ENCODE results near the gene CCDC70.

Gene CCDC70

DNA sequence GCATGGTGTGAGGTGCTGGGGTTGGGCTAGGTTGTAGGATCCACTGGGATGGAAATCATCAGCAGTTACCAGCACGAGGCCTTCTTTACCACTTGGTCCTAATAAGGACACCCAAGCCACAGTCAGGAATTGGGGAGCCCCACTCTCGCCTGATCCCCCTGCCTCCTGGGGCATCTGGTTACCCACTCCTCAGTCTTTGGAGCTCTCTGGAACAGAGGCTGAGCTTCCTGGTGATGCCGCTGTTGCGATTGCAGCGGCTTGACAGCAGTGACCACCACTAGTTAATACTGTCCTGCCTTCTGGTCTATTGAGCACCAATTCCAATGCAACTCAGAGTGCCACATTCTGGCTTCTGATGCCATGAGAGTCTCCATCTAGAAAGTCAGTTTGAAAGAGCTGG is 30.2 kb upstream of the CCDC70 start:
- no peak for DNase-seq

DNA sequence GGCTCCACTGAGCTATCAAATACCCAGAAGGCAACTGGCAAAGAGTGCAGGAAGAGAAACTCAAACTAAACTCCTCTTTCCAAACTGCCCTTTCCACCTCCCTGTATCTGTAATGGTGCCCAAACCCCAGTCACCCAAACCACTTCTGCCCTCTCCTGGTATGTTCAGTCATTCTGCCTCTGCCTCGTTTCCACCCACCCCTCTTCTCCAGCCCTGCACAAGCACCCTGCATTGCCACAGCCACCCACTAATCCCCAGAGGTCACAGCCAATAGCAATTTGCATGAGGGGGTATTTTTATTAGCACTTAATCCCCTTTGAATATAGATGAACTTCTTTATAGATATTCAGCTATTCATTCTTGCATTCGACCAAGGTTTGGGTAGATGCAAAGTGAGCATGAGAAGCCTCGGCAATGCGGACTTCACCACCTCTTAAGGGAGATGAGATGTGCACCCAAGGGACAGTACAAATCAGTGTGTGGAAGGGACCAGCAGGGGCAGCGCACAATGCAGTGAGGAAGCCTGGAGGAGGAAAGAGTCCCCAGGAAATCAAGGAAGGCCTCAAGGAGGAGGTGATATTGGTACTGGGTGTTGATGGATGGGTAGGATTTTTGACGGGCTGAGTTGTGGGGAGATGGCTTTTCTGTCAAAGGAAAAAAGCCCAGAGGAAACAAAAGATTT is 29.2 kb upstream of the CCDC70 start:
- peak; percentile 53 for DNase-seq

DNA sequence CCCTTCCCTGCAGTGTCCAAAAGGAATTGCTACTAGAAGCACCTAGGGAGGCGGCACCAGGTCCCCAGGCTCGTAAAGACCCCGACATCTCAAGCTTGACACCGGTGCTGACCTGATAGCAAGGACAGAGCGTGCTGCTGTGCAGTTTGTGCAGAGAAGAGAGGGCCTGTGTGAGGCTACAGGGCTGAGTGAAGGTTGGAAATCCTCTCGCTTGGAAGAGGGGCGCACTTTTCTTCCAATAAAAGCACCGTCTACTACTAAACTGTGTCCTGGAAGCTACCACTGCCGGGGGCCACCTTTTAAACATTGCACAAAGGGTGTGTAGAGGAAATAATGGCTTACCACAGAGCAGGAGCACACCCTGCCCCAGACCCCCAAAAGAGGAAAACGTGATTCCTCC is 27.8 kb upstream of the CCDC70 start:
- DNase-seq = no peak

DNA sequence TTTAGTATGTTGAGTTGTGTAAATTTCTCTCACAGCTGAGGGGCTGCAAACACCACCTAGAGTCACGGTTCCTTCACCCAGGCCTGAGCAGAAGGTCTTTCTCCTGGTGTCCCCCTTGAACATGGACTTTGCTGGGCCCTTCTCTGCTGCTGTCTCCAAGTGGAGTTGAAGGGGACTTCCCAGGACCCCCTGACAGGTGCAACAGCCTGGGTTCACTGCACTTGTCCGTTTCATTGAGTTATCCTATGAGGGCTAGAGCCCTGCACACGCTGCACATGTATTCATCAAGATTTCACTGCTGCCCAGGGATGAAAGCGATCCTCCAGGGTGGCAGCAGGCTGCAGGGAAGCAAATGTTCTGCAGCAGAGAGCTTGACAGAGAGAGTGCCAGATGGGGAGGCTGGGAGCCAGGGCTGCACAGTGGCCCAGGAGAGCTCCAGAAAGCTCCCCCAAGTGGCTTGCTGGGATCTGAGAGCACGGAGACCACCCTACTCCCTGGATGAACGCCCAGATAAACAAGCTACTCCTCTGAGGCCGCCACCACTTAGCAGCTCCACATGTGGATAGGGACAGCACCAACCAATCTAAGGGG is 27.1 kb upstream of the CCDC70 start:
- no peak for DNase-seq

DNA sequence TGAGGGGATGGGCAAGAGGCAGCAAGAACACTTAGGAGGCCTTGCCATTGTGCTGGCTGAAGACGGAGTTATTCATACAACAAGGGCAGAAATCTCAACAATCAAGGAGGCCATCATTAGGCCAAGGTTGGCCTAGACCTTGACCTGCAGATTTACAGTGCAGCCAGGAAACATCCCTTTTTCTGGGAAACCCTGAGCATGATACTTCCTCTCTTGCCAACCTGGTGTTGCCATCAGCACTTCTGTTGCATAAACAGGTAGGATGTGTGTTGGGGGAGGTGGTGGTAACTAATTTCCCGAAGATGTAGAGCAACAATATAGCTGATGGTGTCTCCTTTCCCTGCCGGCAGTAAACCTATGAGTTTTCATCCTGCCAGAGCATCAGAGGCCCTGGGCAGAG is 24.8 kb upstream of the CCDC70 start:
- DNase-seq = no peak

DNA sequence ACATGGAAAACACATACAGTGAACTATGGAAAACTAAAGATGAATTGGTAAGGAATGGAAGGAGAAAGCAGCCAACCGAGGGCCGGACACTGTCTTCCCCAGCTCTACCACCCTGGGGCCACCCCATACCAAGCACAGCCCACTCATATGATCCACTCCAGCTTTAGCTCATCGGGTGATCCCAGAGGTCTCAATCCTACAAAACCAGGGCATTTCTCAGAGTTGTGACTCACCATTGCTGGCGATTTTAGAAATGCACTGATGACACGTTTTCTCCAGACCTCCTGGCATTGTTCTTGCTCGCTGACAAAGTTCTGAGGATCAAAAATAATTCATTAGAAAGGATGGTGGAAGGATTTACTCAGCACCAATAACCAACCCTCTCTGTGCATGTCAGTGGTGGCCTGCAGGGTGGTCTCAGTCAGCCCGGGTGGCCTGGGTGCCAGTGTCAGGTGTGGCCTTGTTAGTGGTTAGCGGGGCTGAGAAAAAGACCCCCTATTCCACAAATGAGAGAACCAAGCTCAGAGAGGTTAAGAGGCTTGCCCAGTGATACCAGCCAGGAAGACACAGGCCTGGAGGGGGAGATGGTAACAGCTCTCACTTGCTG is 23.4 kb upstream of the CCDC70 start:
- no peak for DNase-seq

DNA sequence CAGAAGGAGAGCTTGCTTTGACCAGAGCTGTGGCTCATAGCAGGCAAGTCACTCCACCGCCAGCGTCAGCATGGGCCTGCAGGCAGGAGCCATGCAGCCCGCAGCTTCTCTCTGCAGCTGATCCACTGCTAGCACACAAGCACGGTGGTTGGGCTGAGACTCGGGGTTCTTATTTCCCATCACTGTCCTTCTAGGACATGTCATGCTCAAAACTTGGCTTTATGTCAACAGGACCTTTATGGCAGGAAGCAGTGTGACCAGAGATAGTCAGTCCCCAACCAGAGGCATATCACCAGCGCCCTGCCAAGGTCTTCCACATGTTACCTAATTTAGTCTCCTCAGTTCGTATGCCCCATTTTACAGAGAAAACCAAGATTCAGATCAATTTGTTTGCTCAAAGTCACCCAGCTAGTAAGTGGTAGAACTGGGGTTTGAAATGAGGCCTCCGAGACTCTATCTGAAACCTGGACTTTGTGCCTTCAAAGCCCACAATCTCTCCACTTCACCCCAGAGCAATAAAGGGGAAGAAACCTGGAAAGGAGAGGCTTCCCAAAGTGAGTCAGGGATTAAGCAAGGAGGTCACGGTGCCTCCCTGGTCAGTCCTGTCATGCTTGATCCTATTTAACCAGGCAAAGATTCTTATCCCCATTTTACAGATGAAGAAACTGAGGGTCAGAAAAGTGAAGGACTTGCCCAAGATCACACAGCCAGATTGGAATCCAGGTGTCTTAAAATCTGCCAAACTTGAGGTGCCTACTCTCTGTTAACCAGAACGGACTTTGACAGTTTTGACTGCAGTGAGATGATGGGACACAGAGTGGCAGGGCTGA is 21.8 kb upstream of the CCDC70 start:
- DNase-seq = no peak

DNA sequence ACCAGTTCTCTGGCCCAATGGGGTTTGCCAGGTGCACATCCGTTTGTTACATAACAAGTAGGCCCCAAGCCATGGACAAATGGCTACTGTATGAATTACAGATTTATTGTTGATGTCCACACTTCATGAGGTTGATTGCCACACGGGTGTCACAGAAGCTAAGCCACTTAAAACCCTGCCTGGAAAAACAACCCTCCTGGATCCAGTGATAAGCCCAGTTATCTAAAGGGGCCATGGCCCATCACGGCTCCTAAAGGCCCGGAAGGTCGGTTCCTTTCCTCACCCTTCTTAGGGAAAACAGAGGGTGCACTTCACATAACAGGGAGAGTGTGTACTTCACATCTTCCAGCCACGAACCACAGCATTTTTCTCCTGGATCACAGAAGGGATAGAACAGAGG is 20.9 kb upstream of the CCDC70 start:
- no peak for DNase-seq

DNA sequence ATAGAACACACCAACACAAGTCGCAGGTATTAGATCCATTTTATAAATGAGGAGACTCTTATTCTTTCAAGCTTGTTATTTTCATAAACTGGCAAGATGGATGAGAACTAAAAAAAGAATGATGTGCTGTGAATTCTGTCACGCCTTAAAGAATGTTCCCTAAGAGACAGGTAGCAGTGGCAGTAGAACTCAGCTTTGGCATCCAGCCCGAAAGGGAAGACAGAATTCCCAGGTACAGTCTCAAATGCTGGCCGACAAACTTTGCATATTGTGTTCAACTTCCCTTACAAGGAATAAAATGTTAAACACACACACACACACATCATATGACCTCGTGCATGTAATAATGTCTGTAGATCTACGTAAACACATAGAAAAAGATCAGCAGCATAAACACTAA is 20.0 kb upstream of the CCDC70 start:
- no peak for DNase-seq

DNA sequence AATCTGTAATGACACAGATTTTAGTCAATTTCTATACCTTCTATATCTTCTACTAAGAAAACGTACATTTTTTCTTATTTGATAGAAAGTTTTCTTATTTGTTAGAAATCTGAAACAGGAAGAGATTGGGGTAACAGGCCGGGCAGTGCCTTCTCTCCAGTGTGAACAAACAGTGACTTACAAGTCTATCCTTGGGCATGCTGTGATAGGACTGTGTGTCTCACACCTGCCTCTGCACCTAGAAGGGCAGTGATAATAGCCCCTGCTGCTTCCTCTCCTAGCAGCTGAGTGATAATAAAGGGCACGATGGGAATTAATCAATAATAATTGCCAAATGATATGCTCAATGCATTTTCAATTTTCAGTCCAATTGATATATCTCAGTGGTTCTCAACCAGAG is 18.2 kb upstream of the CCDC70 start:
- DNase-seq = no peak

DNA sequence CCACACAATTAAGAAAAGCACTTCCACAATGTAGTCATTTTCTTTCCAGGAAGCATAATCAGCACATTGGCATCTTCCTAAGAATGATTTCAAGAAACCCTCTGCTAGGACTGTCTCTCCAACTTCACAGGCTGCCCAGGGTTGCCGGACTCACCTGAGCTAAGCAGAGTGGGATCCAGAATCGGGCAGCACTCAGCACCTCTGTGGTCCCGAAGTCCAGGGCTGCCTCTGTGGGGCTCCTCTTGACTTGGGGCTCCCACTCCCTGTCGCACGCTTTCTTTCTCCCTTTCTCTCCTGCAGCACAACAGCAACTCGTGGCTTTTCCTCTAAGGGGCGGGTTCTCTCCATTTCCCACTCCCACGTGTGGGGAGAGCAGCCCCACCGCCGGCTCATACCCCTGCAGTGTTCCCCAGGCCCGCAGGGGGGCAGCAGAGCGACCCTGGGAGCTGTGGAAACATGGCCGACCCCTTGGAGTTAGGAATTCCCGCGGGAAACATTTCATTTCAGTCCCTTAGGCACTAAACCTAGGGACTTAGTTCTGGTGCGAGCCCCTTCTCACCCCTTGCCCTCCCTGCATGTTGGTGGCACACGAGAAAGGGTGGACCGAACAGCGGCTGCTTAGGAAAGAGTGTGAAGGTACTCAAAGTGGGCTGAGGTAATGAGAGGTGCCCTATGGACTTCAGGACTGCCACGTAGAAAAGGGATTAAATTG is 16.8 kb upstream of the CCDC70 start, which contains the start of gene TMEM272:
TSS of gene TMEM272 (minus strand) at position 316 of the 712 bp plus-strand sequence. CDS start 6,647 bp downstream, outside the sequence.
- DNase-seq = peak; percentile 45

DNA sequence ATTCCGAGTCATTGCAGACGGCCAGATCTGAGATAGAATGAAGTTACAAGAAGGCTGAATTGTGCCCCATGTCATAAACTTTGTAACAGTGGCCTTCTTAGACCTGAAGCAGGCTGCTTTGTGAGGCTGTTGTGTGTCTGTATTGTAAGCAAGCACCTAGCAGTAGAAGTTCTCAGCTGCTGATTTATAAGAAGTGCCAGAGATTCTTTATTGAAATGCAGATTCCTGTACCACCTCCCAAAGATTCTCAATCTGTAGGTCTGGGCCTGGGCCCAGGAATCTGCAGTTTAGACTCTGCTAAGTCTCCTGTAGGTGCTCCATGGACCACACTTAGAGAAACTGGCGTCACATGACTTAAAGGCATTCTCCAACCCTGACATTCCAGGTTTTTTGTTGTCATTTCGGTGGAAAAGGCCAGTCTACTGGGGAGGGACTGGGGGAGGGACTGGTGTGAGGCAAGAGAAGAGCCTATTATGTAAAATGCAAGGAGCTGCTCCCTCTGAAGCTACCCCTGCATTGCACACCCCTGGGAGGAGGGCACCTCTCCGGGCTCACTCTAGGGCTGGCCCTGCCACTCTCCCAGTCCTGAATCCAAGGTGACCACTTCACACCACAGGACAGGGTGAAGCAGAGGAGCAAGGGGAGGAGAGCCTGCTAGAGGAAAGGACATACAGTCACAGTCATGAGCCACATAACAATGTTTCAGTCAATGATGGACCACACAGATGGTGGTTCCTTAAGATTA is 16.0 kb upstream of the CCDC70 start:
- no peak for DNase-seq

DNA sequence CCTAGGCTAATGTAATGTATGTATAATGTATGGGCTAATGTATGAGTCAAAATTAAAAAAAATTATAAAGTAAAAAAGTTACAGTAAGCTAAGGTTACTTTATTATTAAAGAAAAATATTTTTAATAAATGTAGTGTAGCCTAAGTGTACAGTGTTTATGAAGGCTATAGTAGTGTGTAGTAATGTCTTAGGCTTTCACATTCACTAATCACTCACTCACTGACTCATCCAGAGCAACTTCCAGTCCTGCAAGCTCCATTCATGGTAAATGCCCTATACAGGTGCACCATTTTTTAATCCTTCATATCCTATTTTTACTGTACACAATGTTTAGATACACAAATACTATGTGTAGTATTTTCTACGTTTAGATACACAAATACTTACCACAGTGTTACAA is 15.0 kb upstream of the CCDC70 start:
- DNase-seq = no peak

DNA sequence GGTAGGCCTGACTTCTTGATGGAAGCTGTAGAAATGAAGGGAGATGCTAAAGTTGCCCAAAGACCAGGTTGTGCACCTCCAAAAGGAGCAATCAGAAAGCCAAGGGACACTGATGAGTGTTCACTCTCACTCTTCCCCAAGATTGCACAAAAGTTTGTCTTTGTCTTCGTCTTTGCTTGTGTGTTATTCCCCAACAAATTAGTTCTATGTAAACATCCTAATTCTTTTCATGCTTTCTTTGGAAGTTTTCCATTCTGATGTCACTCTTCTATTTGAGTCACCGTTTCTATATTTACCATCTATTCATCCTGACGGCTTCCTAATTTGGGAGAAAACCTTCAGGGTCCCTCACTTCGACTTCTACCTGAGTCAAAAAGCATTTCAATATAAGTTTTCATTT is 13.1 kb upstream of the CCDC70 start:
- DNase-seq = no peak

DNA sequence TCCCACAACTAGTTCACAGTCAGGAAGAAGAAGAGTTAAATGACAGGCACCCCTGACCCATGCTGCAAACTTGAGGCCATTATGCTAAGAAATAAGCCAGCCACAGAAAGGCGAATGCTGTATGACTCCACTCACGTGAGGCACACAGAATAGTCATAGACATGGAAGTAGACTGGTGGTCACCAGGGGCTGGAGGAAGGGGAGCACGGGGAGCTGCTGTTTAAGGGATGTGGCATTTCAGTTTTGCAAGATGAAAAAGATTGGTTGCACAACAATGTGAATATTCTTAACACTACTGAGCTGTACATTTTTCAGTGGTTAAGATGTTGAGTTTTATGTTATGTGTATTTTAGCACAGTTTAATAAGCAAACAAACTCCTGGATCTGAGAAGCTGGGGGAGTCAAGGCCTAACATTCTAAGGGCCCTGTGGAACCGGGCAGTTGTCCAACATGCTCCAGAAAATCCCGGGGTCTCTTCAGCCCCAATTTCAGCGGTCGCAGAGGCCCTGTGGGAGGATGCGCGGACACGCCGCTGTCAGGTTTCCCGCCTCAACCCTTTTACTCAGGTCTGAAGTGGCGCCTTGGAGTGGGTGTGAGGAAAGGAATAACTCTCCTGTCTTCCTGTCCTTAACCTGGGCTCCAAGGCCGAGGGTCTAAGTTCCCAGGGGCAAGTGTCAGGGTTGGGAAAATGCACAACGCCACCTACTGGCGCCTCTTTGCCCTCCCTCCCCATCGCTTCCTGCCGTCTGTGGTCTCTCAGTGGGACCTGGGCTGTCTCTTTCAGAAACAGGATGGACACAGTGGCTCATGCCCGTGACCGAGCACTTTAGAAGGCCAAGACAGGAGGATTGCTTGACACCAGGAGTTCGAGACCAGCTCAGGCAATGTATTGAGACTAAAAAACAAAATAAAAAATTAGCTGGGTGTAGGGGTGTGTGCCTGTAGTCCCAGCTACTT is 12.3 kb upstream of the CCDC70 start:
- DNase-seq = peak; percentile 31

DNA sequence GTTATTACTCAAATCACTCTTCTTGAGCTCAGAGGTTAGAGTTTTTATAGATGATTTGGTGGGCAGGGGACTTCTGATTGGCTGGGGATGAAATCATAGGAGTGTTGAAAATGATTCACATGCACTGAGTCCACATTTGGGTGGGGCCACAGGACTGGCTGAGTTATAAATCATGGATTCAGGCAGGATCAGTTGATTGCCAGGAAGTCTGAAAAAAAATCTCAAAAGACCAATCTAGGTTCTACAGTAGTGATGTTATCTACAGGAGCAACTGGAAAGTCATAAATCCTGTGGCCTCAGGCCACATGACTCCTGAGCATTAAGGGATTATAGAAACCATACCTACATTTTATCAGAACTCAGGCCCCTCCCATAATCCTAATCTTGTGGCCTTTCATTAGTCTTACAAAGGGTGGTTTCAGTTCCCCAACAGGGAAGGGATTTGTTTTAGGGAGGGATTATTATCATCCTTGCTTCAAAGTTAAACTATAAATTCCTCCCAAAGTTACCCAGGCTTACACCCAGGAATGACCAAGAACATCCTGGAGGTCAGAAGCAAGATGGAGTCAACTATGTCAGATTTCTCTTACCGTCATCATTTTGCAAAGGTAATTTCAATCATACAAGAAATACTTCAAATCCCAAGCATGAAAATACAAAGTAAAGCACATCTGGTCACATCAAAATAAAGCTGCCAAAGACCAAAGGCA is 5.6 kb upstream of the CCDC70 start:
- DNase-seq = no peak

DNA sequence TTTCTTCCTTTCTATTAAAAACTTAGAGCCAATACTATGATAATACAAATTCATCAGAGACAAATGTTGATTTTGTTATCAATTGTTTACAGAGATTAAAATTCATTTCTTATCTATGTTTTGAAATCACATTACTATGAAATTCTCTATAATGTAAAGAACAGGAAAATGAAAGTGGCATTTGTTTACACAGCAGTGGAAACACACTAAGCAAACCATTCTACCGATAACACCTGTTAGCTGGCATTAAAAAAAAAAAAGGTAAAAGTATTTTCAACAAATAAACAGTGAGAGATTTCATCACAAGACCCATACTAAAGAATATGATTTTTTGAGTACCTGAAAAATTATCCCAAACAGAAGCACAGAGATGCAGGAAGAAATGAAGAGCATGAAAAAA is 4.8 kb upstream of the CCDC70 start:
- DNase-seq = no peak

DNA sequence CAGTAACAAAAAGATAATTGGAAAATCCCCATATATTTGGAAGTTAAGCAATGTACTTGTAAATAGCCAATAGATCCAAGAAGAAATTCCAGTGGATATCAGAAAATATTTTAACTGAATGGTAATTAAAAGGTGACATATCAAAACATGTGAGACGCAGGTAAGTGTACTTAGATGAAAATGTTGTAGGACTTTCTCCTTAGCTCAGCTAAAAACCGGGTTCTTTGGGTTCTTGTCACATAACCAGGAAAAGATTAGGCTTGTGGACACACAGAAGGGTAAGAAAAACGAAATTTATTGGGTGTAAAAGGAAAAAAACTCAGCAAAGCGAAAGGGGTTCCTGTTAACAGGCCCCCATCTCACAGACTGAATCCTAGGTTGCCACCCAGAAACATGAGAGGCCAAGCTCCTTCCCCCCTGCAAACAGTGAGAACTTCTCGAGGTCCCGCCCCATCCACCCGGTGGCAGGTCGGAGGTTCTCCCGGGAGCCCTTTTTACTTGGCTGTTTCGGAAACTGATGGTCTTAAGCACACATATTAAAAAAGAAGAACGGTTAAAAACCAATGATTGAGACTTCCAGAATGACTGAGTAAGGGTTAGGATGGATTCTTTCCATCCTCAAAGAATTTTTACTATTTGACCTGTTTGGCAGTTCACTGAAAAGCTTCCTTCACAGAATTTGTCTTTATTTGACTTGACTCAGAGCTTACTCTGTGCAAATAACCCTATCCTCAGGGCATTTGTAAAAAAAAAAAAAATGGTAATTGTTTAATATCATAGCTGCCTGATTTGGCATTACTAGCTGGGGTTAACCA is 3.1 kb upstream of the CCDC70 start:
- no peak for DNase-seq

DNA sequence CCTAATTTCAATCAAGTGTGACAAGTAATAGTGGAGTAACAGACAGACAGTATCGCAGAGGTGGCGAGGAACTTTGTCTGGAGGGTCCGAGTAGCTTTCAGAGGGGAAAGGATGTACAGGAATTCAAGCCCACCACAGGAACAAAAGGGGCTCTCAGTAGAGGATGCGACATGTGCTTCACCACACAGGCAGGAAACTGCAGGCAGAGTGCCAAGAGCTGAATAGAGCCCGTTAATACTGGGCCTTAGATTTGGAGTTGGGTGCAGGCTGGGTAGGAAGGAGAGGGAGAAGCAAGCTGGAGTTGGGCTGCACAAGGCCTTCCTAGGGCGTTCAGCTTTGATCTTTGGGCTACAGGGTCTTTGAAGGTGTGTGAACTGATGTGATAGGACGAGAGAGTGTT is 1.2 kb downstream of the CCDC70 start:
- DNase-seq = no peak

Measured in activated CD4-positive, alpha-beta T cell treated with anti-CD3 and anti-CD28 coated beads, Interleukin-2, amount 50 U/mL, for 1 hour (primary cell).